PC-3 (cell line): ENCODE results near the gene LRRC45.

Source experiments
- CTCF ChIP-seq: fragments of 300-600 bp; sonication (generic); conservative IDR thresholded peaks from 2 replicates; pipeline ENCODE4 v1.5.1; 2017; ENCODE audit warnings: antibody characterized with exemption, low read depth, mild to moderate bottlenecking, low read length
- EZH2 ChIP-seq: fragments of 300-600 bp; sonication (generic); IDR thresholded peaks from one replicate; pipeline ENCODE4 v1.6.1; 2017; ENCODE audit warnings: antibody characterized with exemption, mild to moderate bottlenecking, low read length; ENCODE audit not compliant: unreplicated experiment

GRCh38 chr17:82035488-82035887, 12.4 kb downstream of the LRRC45 start:
- no peak for TF ChIP-seq CTCF
- no peak for TF ChIP-seq EZH2
